H1 (cell line): ENCODE results near the gene ERG28. TPM values are rescaled to one million over a fixed set of nuclear protein-coding genes. Genes with fewer than 3 reads are reported as not detected.

Source experiments
- CBX5 ChIP-seq: fragments of 300-800, 300-1000 bp; sonication (generic); IDR thresholded peaks from 2 replicates; pipeline ENCODE4 v1.7.1; 2016; ENCODE audit warnings: antibody characterized with exemption, low read length, low read depth
- CTBP2 ChIP-seq: IDR thresholded peaks from 2 replicates; pipeline ENCODE4 v1.7.0; 2011; ENCODE audit warnings: borderline replicate concordance, mild to moderate bottlenecking, moderate library complexity, mixed read lengths, low read length; ENCODE audit not compliant: insufficient read depth, insufficient read length
- E2F6 ChIP-seq: IDR thresholded peaks from 2 replicates; pipeline ENCODE4 v1.6.1; 2012; ENCODE audit warnings: inconsistent platforms
- HDAC2 ChIP-seq, 2 experiments: fragments of 300-600 bp in 1 of 2; sonication (generic) in 1 of 2; IDR thresholded peaks; 2 replicates each; pipeline ENCODE4 v1.6.1; 2011 to 2012; ENCODE audit warnings: low read depth in 2 of 2, low read length in 2 of 2, mild to moderate bottlenecking in 2 of 2, moderate library complexity in 2 of 2, borderline replicate concordance in 1 of 2, inconsistent platforms in 1 of 2
- NRF1 ChIP-seq: IDR thresholded peaks from 2 replicates; pipeline ENCODE4 v1.6.1; 2011; ENCODE audit warnings: mild to moderate bottlenecking, low read depth, low read length, improper control_type of control experiment
- PHF8 ChIP-seq: fragments of 200-600 bp; sonication (generic); conservative IDR thresholded peaks from 2 replicates; pipeline ENCODE4 v1.7.1; 2012; ENCODE audit warnings: low read depth, mild to moderate bottlenecking, inconsistent platforms, low read length, moderate library complexity
- POLR2A ChIP-seq, 2 experiments: IDR thresholded peaks; 1 replicate in 1 of 2; 2 replicates in 1 of 2; pipeline ENCODE4 v1.6.1; 2011; ENCODE audit warnings: low read depth in 2 of 2, low read length in 2 of 2, mild to moderate bottlenecking in 2 of 2; ENCODE audit errors: control extremely low read depth in 1 of 2
- SIN3A ChIP-seq, 2 experiments: IDR thresholded peaks in 1 of 2; conservative IDR thresholded peaks in 1 of 2; 2 replicates each; pipeline ENCODE4 v1.6.1; 2011 to 2012; ENCODE audit warnings: low read length in 2 of 2, improper control_type of control experiment in 1 of 2, low read depth in 1 of 2, mild to moderate bottlenecking in 1 of 2
- SP2 ChIP-seq: IDR thresholded peaks from 2 replicates; pipeline ENCODE4 v1.6.1; 2012; ENCODE audit warnings: mild to moderate bottlenecking, low read length, inconsistent platforms
- polyA plus RNA-seq, 7 experiments: library from polyadenylated mRNA; depleted of rRNA in 3 of 7; stranded (reverse) in 5 of 7; unstranded in 2 of 7; fragments of >200 nt in 5 of 7; fragments of 200-250 nt in 2 of 7; gene quantifications; 1 replicate in 5 of 7; 2 replicates in 1 of 7; 4 replicates in 1 of 7; pipeline versions ENCODE4 v1.2.1 to v1.2.3, GENCODE V29; 2011 to 2013; ENCODE audit warnings: missing spikeins in 2 of 7, mixed read lengths in 2 of 7
- total RNA-seq: library from RNA; stranded (reverse); fragmentation: NEBNext Ultra II Directional; extraction: Animal tissue kit (Norgen Biotek cat#: 25700); gene quantifications from 2 replicates; pipeline ENCODE4 v1.2.1, GENCODE V29; 2021

Gene ERG28
- total and polyA plus RNA-seq, 2 of the 8 experiments (the other 6 are each of a cell fraction or from before 2014, with no cell fraction given): 32.6 to 56.7 TPM

GRCh38 chr14:75630695-75631452 lies 29.8 kb downstream of the ERG28 start (continued):
- TF ChIP-seq SIN3A (conservative IDR thresholded peaks at IDR 0.05 in 1 of 2, IDR thresholded peaks at IDR 0.05 in 1 of 2; ENCODE audit: low read depth in 1 of 2, low read length in 2 of 2): peak; percentile 23 to 42; a peak in 1 of 4 replicates
- no peak for TF ChIP-seq SP2
- no peak for TF ChIP-seq NRF1
- no peak; the same call in 1 of the 2 replicates for TF ChIP-seq E2F6
- no peak for TF ChIP-seq CBX5
- peak in 1 of 2 experiments; percentile 63; a peak in 1 of 4 replicates for TF ChIP-seq HDAC2 (IDR thresholded peaks at IDR 0.05; ENCODE audit: borderline replicate concordance in 1 of 2, low read depth in 2 of 2, low read length in 2 of 2)
- no peak for TF ChIP-seq PHF8
- TF ChIP-seq POLR2A (IDR thresholded peaks at IDR 0.05; ENCODE audit: control extremely low read depth in 1 of 2, low read depth in 2 of 2, low read length in 2 of 2): peak; percentile 56 to 81; a peak in 2 of 3 replicates
- TF ChIP-seq CTBP2: no peak
